Coronary artery (tissue), 2 donors: ENCODE data around the gene TNNI3.
"Not testable (repeated sequence)": the region's sequence is repeated elsewhere in the genome, so short reads cannot be mapped to it uniquely, and the experiment has no call there.

Source experiments
- DNase-seq: peaks from one replicate; pipeline ENCODE4 v3.0.0-alpha.2; 2017; ENCODE audit warnings: low spot score
- H3K27ac ChIP-seq, 2 donors: fragments of 200-600 bp; sonication (generic); one replicate each; pipeline ENCODE4 v1.5.1; 2016 to 2019
- H3K4me3 ChIP-seq: fragments of 200-600 bp; sonication (generic); 2 replicates; pipeline ENCODE4 v1.5.1; 2016; ENCODE audit warnings: mild to moderate bottlenecking, moderate library complexity
- TF ChIP-seq, protein P1 (sequence below): fragments of 200-600 bp; sonication (generic); IDR thresholded peaks from one replicate; pipeline ENCODE4 v1.5.1; 2019; ENCODE audit warnings: antibody characterized with exemption

Gene TNNI3

DNA sequence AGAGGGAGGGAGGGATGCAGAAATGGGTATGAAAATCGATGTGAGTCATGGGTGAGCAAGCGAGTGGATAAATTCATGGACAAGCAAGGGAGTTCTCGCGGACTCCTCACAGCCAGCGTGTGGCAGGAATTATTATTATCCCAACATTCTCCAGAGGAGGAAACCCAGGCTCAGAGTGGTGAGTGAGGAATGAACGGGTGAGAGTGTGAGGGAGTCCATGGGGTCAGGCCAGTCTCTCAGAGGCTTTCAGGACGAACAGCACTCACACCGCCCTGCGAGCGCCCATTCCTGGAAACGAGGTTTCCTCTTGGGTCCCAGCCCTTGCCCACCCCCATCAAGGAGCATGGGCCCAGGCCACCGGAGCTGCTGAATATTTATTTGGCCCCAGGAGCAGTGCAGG, 15.2 kb upstream of the TNNI3 start:
- Histone ChIP-seq H3K4me3 (peak overlapping the region; percentile 64), H3K27ac (no peak overlapping the region)
- DNase-seq = no peak
- TF ChIP-seq, protein P1, sequence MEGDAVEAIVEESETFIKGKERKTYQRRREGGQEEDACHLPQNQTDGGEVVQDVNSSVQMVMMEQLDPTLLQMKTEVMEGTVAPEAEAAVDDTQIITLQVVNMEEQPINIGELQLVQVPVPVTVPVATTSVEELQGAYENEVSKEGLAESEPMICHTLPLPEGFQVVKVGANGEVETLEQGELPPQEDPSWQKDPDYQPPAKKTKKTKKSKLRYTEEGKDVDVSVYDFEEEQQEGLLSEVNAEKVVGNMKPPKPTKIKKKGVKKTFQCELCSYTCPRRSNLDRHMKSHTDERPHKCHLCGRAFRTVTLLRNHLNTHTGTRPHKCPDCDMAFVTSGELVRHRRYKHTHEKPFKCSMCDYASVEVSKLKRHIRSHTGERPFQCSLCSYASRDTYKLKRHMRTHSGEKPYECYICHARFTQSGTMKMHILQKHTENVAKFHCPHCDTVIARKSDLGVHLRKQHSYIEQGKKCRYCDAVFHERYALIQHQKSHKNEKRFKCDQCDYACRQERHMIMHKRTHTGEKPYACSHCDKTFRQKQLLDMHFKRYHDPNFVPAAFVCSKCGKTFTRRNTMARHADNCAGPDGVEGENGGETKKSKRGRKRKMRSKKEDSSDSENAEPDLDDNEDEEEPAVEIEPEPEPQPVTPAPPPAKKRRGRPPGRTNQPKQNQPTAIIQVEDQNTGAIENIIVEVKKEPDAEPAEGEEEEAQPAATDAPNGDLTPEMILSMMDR = no peak

DNA sequence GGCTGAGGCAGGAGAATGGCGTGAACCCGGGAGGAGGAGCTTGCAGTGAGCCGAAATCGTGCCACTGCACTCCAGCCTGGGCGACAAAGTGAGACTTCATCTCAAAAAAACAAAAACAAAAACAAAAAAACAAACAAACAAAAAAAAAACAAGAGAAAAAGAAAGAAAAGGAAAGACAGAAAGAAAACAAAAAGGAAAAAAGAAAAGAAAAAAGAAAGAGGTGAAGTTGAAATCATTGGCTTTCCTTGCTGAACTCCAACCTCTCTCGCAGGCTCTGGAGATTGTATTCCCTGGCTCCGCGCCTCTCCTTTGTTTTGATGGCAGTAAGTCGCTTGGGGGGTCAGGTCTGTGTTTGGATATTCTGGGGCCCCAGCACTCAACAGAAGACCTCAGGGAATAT, 14.8 kb upstream of the TNNI3 start:
- not testable (repeated sequence) for H3K27ac ChIP-seq, DNase-seq, H3K4me3 ChIP-seq

DNA sequence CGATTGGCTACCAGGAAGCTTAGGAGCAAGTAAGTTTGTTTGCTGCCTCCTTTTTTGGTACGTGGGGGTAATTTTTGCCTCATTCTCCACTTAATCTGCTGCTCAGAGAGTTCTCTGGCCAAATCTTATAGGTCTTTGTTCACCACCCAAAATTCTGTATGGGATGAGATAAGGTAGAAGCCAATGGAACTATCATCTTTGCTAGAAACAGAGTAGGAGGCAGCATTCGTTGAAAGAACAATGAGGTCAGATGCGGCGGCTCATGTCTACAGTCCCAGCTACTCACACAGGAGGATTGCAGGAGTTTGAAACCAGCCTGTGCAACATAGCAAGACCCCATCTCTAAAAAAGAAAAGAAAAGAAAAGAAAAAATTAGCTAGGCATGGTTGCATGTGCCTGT, 13.9 kb upstream of the TNNI3 start:
- H3K27ac ChIP-seq = no peak overlapping the region
- no peak overlapping the region for H3K4me3 ChIP-seq
- TF ChIP-seq, protein P1 = no peak
- no peak for DNase-seq

DNA sequence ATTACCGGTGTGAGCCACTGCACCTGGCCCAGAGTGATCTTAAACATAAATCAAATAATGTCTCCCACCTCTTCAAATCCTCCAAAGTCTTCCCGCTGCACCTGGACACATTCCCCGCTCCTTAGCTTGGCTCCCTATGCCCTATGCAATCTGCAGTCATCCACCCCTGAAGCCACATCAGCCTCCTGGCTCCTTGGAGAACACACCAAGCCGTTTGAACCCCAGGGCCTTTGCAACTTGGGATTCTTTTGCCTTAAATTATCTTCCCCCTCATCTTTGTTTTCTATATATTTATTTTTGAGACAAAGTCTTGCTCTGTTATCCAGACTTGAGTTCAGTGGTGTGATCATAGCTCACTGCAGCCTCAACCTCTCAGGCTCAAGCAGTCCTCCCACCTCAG, 11.6 kb upstream of the TNNI3 start:
- TF ChIP-seq, protein P1 = no peak
- DNase-seq = no peak
- Histone ChIP-seq H3K27ac (no peak overlapping the region), H3K4me3 (no peak overlapping the region)

DNA sequence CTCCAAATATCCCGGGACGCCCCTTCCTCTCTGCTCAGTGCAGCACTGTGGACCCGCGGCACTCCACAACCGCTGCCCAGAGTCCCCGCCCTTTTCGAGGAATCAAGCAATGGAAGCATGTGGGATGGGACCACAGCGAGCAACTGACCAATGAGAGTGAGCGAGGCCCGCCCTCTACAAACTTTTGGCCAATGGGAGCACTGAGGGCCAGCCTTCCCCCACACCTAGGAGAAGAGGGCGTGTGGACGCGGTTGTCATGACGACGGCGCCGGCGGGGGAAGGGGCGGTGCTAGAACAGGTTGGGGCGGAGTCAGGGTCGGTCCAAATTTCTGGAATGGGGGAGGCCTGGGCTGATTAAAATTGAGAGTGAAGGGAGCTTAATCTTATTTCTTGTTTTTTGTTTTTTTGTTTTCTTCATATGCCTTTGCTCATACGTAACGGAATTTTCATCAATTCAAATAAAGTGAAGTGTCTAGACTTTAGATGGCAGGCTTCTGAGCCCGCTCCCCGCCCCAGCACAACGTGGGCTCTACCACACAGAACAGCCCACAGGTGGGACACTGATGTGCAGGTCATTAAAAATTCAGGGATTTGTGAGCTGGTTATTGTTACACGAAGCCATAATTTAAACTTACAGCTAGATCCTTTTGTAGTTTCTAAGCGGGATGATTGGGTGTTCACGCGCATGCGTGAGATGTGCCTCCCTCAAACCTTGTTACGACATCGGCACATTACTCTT, 9.2 kb upstream of the TNNI3 start, which contains the start of gene DNAAF3:
Gene DNAAF3 (minus strand): TSS at position 84 of the 739 bp plus-strand sequence. CDS start 200 bp downstream, outside the sequence.
- TF ChIP-seq, protein P1 = no peak
- peak; percentile 87 for DNase-seq
- Histone ChIP-seq H3K27ac (peak within 1 kb of the TSS in 1 of 2 donors; percentile 13), H3K4me3 (peak within 1 kb of the TSS; percentile 69)

DNA sequence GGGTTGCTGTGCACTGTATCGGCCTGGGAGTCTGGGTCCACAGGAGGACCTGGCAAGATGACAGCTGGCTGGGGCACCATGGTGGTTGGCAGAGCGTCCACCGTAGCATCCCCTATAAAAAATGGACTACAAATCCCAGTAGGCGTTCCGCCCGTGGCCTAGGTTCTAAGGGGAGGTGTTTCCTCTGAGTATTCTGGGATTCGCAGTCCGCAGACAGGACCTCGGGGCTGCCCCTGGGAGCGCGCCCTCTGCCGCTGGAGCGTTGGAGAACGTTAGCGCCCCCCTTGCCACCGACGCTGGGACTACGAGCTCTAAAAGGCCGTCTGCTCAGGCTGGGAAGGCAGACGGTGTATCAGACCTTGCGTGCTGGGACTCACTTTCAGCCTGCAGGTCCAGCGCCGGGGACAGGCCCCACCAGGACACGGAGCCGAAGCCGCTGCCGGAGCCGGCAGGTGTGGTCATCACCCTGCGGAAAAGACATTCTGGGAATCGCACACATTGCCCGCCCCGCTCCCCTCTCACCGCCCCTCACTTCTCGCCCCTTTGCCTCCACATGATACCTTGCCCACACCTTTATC, 8.5 kb upstream of the TNNI3 start:
- TF ChIP-seq, protein P1 = no peak
- no peak for DNase-seq
- peak overlapping the region; percentile 69 for H3K4me3 ChIP-seq
- peak overlapping the region in 1 of 2 donors; percentile 13 for H3K27ac ChIP-seq

DNA sequence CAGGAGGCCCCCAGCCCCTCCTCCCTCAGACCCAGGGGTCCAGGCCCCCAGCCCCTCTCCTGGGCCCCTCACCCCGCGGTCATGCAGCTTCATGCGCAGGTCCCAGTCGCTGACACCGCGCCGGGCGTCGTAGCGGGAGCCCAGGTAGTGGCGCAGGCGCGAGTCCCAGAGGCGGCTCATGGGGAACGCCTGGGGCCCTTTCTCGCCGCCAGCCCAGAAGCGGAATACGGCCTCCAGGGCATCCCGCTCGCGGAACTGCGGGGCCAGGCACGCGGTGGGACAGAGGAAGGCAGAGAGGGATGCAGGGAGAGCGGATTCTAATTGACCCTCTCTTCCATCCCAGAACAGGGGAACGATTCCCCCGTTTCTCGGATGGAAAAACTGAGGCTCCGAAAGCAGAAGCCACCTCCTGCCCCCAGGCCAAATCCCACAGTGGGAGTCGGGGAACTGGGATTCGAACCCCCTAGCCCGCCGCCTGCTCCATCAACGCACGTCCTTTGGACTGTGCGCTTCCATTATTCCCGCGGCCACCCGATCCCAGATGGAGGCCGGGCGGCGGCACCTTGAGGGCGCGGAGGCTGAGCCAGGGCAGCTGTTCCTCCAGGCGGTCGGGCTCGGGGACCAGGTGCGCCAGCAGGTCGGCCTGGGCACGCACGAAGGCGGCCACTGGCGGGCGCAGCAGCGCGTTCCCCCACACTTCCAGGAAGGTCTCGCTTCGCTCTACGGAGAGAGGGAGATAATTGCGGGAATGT, 4.2 kb upstream of the TNNI3 start:
- TF ChIP-seq, protein P1 = no peak
- DNase-seq = no peak
- H3K27ac ChIP-seq = no peak overlapping the region
- no peak overlapping the region for H3K4me3 ChIP-seq
